Activated naive CD8-positive, alpha-beta T cell (primary cell): Measurements from ENCODE around the gene SLC24A4.

ENCODE experiments used
- H3K27ac Mint-ChIP-seq: one replicate; pipeline ENCODE4 v1.8.0; 2021; ENCODE audit warnings: mixed read lengths
- H3K27me3 Mint-ChIP-seq: one replicate; pipeline ENCODE4 v1.8.0; 2021; ENCODE audit warnings: mixed read lengths
- H3K36me3 Mint-ChIP-seq: one replicate; pipeline ENCODE4 v1.8.0; 2021; ENCODE audit warnings: mixed read lengths
- H3K4me1 Mint-ChIP-seq: one replicate; pipeline ENCODE4 v1.8.0; 2021; ENCODE audit warnings: low read depth, mixed read lengths
- H3K4me3 Mint-ChIP-seq: one replicate; pipeline ENCODE4 v1.8.0; 2021; ENCODE audit warnings: mild to moderate bottlenecking, mixed read lengths
- H3K9me3 Mint-ChIP-seq: one replicate; pipeline ENCODE4 v1.8.0; 2021; ENCODE audit warnings: low read depth, mixed read lengths

SLC24A4 gene

GRCh38 chr14:92464716-92465115 lies 141.8 kb downstream of the SLC24A4 start:
- Mint-ChIP-seq H3K27me3 (no peaks in the 10 kb centered on the region), H3K9me3 (peaks cover 4% of the 10 kb centered on the region), H3K36me3 (peaks cover 3% of the 10 kb centered on the region), H3K4me3 (no peak overlapping the region), H3K4me1 (peaks cover 13% of the 10 kb centered on the region), H3K27ac (no peak overlapping the region)

- Mint-ChIP-seq H3K4me3 (no peak overlapping the region), H3K27me3 (no peaks in the 10 kb centered on the region), H3K36me3 (peaks cover 3% of the 10 kb centered on the region), H3K27ac (no peak overlapping the region), H3K4me1 (peaks cover 7% of the 10 kb centered on the region), H3K9me3 (peaks cover 7% of the 10 kb centered on the region)
These were observed 142.5 kb downstream of the SLC24A4 start for GRCh38 chr14:92465353-92466055.

- H3K27ac Mint-ChIP-seq = no peak overlapping the region
- no peak overlapping the region for H3K4me3 Mint-ChIP-seq
- no peaks in the 10 kb centered on the region for H3K27me3 Mint-ChIP-seq
- H3K9me3 Mint-ChIP-seq = peaks cover 7% of the 10 kb centered on the region
- peaks cover 3% of the 10 kb centered on the region for H3K36me3 Mint-ChIP-seq
- H3K4me1 Mint-ChIP-seq = peaks cover 7% of the 10 kb centered on the region
These were observed 143.1 kb downstream of the SLC24A4 start for GRCh38 chr14:92466059-92466458.

GRCh38 chr14:92469515-92469914 lies 146.6 kb downstream of the SLC24A4 start:
- Mint-ChIP-seq H3K36me3 (peaks cover 3% of the 10 kb centered on the region), H3K27me3 (no peaks in the 10 kb centered on the region), H3K4me3 (no peak overlapping the region), H3K4me1 (peaks cover 11% of the 10 kb centered on the region), H3K27ac (no peak overlapping the region), H3K9me3 (peaks cover 7% of the 10 kb centered on the region)

- Mint-ChIP-seq H3K36me3 (peaks cover 3% of the 10 kb centered on the region), H3K27ac (no peak overlapping the region), H3K4me3 (no peak overlapping the region), H3K27me3 (no peaks in the 10 kb centered on the region), H3K9me3 (peaks cover 7% of the 10 kb centered on the region), H3K4me1 (peaks cover 11% of the 10 kb centered on the region)
These were observed 147.2 kb downstream of the SLC24A4 start for GRCh38 chr14:92470215-92470614.

DNA sequence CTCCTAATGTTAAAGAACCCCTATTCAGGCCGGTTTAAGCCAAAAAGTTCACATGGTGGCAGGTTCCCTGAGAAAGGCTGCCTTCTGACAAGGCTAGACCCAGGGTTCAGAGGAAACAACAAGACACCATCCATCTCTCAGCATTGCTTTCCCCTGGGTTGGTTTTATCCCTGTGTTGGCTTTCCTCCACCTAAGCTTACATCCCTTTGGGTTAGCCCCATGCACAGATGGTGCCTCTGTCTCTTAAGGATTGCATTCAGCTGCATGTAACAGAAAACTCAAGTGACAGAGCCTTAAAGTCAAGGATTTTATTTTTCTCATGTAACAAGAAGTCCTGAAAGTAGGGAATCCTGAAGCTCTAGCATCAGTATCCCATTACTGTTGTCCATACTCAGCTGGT lies 147.8 kb downstream of the SLC24A4 start:
- H3K36me3 Mint-ChIP-seq = peaks cover 3% of the 10 kb centered on the region
- H3K4me3 Mint-ChIP-seq = no peak overlapping the region
- peaks cover 7% of the 10 kb centered on the region for H3K9me3 Mint-ChIP-seq

GRCh38 chr14:92471919-92472318 lies 149.0 kb downstream of the SLC24A4 start:
- H3K27me3 Mint-ChIP-seq = no peaks in the 10 kb centered on the region
- H3K27ac Mint-ChIP-seq = no peak overlapping the region
- H3K9me3 Mint-ChIP-seq = peaks cover 7% of the 10 kb centered on the region
- no peak overlapping the region for H3K4me3 Mint-ChIP-seq
- peaks cover 12% of the 10 kb centered on the region for H3K4me1 Mint-ChIP-seq
- peaks cover 3% of the 10 kb centered on the region for H3K36me3 Mint-ChIP-seq

More for the DNA sequence above, 147.8 kb downstream of the SLC24A4 start:
- peaks cover 12% of the 10 kb centered on the region for H3K4me1 Mint-ChIP-seq
- no peak overlapping the region for H3K27ac Mint-ChIP-seq
- no peaks in the 10 kb centered on the region for H3K27me3 Mint-ChIP-seq

GRCh38 chr14:92472860-92473259 lies 149.9 kb downstream of the SLC24A4 start:
- Mint-ChIP-seq H3K27ac (no peak overlapping the region), H3K27me3 (no peaks in the 10 kb centered on the region), H3K4me3 (no peak overlapping the region), H3K36me3 (no peaks in the 10 kb centered on the region), H3K9me3 (peaks cover 3% of the 10 kb centered on the region), H3K4me1 (peaks cover 12% of the 10 kb centered on the region)

DNA sequence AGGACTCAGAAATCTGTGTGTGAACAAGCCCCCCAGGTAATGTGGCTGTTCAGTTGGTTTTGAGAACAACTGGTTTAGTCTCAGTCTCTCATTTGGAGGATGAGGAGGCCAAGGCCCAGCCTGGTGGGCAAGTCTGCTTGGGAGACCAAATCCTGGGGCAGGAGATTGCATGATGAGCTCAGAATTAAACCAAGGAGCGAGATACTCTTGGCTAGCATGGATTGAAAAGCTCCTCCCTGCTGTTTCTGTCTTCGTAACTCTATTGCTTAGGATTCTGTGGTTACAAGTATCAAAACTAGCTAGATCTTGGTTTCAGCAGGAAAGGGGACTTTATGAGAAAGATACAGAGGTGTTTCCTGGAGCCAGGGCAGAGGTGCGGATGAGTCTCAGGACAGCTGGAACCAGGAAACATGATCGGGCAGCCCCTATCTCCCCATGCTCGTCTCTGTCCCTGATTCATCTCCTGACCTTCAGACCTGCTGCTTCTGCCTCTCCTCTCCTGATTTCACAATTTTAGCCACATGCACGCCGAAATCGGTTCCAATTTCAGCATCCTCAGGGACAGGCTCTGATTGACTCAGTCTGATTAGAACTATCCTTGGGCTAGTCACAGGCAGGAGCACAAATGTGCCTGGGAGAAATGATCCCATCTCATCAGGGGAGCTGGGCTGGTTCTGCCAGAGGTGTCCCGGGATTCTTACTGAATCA lies 150.4 kb downstream of the SLC24A4 start:
- Mint-ChIP-seq H3K4me1 (peaks cover 12% of the 10 kb centered on the region), H3K9me3 (peaks cover 3% of the 10 kb centered on the region), H3K36me3 (no peaks in the 10 kb centered on the region), H3K4me3 (no peak overlapping the region), H3K27me3 (no peaks in the 10 kb centered on the region), H3K27ac (no peak overlapping the region)

DNA sequence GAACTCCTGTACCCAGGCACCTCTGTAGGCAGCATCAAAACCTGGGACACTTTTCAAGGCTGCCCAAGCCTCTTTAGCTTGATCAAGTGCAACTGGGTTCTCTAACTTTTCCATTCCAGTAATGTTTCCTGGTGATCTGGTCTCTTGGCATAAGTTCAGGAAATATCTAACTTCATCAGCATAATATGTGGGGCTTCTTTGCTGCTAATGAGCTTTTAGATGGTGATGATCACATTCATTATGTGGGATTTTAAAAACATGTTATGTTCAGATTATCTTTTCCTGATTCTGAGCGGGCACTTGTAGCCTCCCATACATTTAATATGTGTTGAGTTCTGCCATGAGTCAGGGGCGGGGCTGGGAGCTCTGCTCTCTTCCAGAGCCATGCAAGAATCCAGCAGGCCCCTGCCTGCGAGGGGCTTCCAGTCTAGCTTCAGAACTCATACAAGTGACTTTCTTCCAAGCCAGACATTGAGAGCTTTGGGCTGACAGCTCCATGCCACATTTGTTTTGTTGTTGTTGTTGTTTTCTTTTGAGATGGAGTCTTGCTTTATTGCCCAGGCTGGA lies 151.1 kb downstream of the SLC24A4 start:
- Mint-ChIP-seq H3K4me3 (no peak overlapping the region), H3K9me3 (peaks cover 4% of the 10 kb centered on the region), H3K27me3 (no peaks in the 10 kb centered on the region), H3K27ac (no peak overlapping the region), H3K4me1 (peaks cover 12% of the 10 kb centered on the region), H3K36me3 (no peaks in the 10 kb centered on the region)

GRCh38 chr14:92475037-92475436 lies 152.1 kb downstream of the SLC24A4 start:
- Mint-ChIP-seq H3K4me1 (peaks cover 12% of the 10 kb centered on the region), H3K27me3 (no peaks in the 10 kb centered on the region), H3K36me3 (no peaks in the 10 kb centered on the region), H3K27ac (no peak overlapping the region), H3K4me3 (no peak overlapping the region), H3K9me3 (peaks cover 3% of the 10 kb centered on the region)

DNA sequence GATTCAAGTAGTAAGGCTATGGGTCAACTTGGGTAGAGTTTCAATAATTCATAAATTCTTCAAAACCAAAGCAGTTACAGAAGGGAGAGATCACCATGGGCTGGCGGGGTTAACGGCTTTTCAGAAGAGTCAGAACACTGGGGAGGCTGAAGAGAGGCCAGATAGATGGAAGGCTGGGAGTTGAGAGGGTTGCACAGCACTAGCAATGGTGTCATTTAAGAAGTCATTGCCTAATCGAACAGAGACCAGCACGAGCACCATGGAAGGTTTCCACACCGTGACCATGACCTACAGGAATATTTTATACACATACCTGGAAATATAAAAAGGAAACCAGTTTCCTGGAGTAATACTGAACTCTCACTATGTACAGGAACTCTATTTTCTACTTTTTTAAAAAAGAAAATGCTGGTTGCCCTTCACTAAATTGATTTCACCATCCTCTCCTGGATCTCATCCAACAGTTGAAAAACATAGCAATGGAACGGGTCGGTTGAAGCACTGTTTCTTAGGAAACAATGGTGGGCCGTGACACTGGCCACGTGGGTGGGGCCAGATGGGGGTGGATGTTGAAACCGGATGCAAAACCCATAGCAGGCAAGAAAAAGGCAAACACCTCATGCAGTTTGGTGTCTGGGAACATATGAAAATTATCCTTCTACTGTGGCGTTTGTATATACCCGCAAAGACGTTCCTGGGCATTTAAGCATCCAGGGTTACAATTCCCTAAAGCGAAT lies 152.7 kb downstream of the SLC24A4 start:
- H3K4me1 Mint-ChIP-seq = peaks cover 12% of the 10 kb centered on the region
- peaks cover 3% of the 10 kb centered on the region for H3K9me3 Mint-ChIP-seq
- H3K36me3 Mint-ChIP-seq = no peaks in the 10 kb centered on the region
- no peak overlapping the region for H3K27ac Mint-ChIP-seq
- H3K27me3 Mint-ChIP-seq = no peaks in the 10 kb centered on the region
- H3K4me3 Mint-ChIP-seq = no peak overlapping the region

DNA sequence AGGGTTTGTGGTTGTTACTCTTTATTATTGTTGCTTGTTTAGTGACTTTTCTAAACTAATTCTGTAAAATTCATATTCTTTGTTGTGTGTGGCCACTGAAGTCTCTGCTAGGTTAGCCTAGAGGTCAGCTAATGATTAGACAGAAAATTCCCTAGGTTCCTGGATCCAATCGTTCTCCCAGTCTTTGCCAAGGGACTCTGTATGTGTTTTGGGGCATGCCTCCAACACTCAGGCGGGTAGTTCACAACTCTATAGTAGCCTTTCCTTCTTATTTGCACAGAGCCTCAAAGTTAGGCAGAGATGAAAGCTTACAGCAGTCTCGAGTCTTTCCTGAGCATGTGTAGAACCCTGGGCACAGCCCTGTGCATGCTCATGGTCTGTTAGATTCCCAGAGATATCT lies 157.9 kb downstream of the SLC24A4 start:
- Mint-ChIP-seq H3K9me3 (peaks cover 3% of the 10 kb centered on the region), H3K36me3 (no peaks in the 10 kb centered on the region), H3K27me3 (no peaks in the 10 kb centered on the region), H3K4me1 (peaks cover under 1% of the 10 kb centered on the region), H3K4me3 (no peak overlapping the region), H3K27ac (no peak overlapping the region)

DNA sequence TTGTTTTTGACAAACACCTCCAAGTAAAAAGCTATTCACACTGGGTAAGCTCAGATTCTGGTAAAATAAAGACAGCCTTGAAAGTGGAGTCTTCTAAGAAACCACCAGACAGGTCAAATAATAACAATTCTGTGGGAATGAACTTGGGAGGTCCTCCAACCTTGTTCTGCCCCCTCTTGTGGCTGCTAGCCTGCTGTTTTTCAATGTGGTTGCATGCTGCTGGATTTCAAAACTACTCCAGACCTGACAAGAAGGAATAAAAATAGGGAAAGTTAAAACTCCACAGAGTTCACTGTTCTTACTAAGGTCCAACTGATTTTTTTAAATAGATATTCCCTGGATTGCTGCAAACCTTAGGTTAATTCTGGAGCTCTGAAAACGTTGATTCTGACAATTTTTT lies 158.4 kb downstream of the SLC24A4 start:
- H3K27ac Mint-ChIP-seq = no peak overlapping the region
- H3K27me3 Mint-ChIP-seq = no peaks in the 10 kb centered on the region
- H3K9me3 Mint-ChIP-seq = peaks cover 3% of the 10 kb centered on the region
- H3K36me3 Mint-ChIP-seq = no peaks in the 10 kb centered on the region
- H3K4me3 Mint-ChIP-seq = no peak overlapping the region
- peaks cover 1% of the 10 kb centered on the region for H3K4me1 Mint-ChIP-seq
